Measurements from ENCODE around the gene FADS2. TPM values are rescaled to one million over a fixed set of nuclear protein-coding genes. Genes with fewer than 3 reads are reported as not detected.

FADS2 gene
- total and polyA plus RNA-seq, 9 of the 15 experiments (the other 6 are each of a cell fraction or from before 2014, with no cell fraction given) = 2.9 to 42.8 (median 16.2) TPM

- TF ChIP-seq PREB (CRISPR knock-in tag; IDR thresholded peaks at IDR 0.05) = no peak
- TF ChIP-seq PRDM10 (IDR thresholded peaks at IDR 0.05; ENCODE audit: partially characterized antibody) = no peak
- TF ChIP-seq ZBTB40 (IDR thresholded peaks at IDR 0.05) = no peak
- TF ChIP-seq ZBTB40 (CRISPR knock-in tag; IDR thresholded peaks at IDR 0.05) = no peak
- TF ChIP-seq RAD51 (IDR thresholded peaks at IDR 0.05; ENCODE audit: borderline replicate concordance, low read depth) = no peak
- no peak for TF ChIP-seq HMG20B (CRISPR knock-in tag; IDR thresholded peaks at IDR 0.05)
- no peak for TF ChIP-seq NR2C2 (CRISPR knock-in tag; IDR thresholded peaks at IDR 0.05)
- peak; percentile 81 for TF ChIP-seq NR2C2 (tag; IDR thresholded peaks at IDR 0.05)
- TF ChIP-seq RUNX1 (IDR thresholded peaks at IDR 0.05; ENCODE audit: low read depth) = peak; percentile 93
- peak; percentile 77; the same call in 1 of the 2 replicates for TF ChIP-seq STAT5A (IDR thresholded peaks at IDR 0.05; ENCODE audit: borderline replicate concordance, low read length)
- no peak for TF ChIP-seq NR3C1 (CRISPR knock-in tag; IDR thresholded peaks at IDR 0.05)
- peak; percentile 96 for TF ChIP-seq SMAD4 (CRISPR knock-in tag; conservative IDR thresholded peaks at IDR 0.05)
- 0 out of 2 replicates have a peak, but pooled peaks have one; percentile 34 for TF ChIP-seq ZNF57 (CRISPR knock-in tag; IDR thresholded peaks at IDR 0.05)
- no peak for TF ChIP-seq NBN (IDR thresholded peaks at IDR 0.05; ENCODE audit: low read depth)
- TF ChIP-seq NFYB (IDR thresholded peaks at IDR 0.05; ENCODE audit: extremely low read depth, insufficient read length) = no peak
Measured at GRCh38 chr11:61869708-61870451, 41.8 kb downstream of the FADS2 start (continued).
